Stromal cell of bone marrow (primary cell): ENCODE results near the gene PRSS33.
A peak's percentile ranks its signal among the peaks of the same experiment; 100 is the strongest.

Experiments used
- DNase-seq: peaks from one replicate; pipeline ENCODE4 v3.0.0-alpha.2; 2012; ENCODE audit warnings: low read depth

The PRSS33 gene

GRCh38 chr16:2787406-2787805, at the start of gene PRSS33:
Gene PRSS33 (minus strand): TSS chr16:2787560. CDS start chr16:2786547, 1,013 bp downstream.
- DNase-seq, result no peak

- DNase-seq, result no peak
Observed at GRCh38 chr16:2836646-2837508, 49.5 kb upstream of the PRSS33 start.

- peak; percentile 72 for DNase-seq
Observed at GRCh38 chr16:2835638-2836493, 48.5 kb upstream of the PRSS33 start.

- no peak for DNase-seq
Observed at GRCh38 chr16:2834968-2835367, 47.6 kb upstream of the PRSS33 start.

GRCh38 chr16:2833776-2834175, 46.4 kb upstream of the PRSS33 start:
- no peak for DNase-seq

GRCh38 chr16:2831203-2831602, 43.8 kb upstream of the PRSS33 start:
- no peak for DNase-seq

GRCh38 chr16:2830355-2830695, 43.0 kb upstream of the PRSS33 start:
- DNase-seq, result no peak

- no peak for DNase-seq
Observed at GRCh38 chr16:2829501-2830354, 42.4 kb upstream of the PRSS33 start, which contains the start of gene ZG16B. Gene ZG16B (plus strand): TSS chr16:2830303. CDS start chr16:2830442, 139 bp downstream.

- no peak for DNase-seq
Observed at GRCh38 chr16:2828876-2829430, 41.6 kb upstream of the PRSS33 start.

- DNase-seq, result no peak
Observed at GRCh38 chr16:2828521-2828840, 41.1 kb upstream of the PRSS33 start.

GRCh38 chr16:2827831-2828520, 40.6 kb upstream of the PRSS33 start:
- no peak for DNase-seq

GRCh38 chr16:2827374-2827791, 40.0 kb upstream of the PRSS33 start:
- no peak for DNase-seq

- no peak for DNase-seq
Observed at GRCh38 chr16:2826591-2827373, 39.4 kb upstream of the PRSS33 start.

GRCh38 chr16:2825906-2826305, 38.5 kb upstream of the PRSS33 start:
- no peak for DNase-seq

- DNase-seq, result no peak
Observed at GRCh38 chr16:2825049-2825742, 37.8 kb upstream of the PRSS33 start.

- DNase-seq, result no peak
Observed at GRCh38 chr16:2824626-2825025, 37.3 kb upstream of the PRSS33 start.

GRCh38 chr16:2822496-2822895, 35.1 kb upstream of the PRSS33 start:
- no peak for DNase-seq

GRCh38 chr16:2822158-2822495, 34.8 kb upstream of the PRSS33 start:
- no peak for DNase-seq

- DNase-seq, result no peak
Observed at GRCh38 chr16:2821487-2822157, 34.3 kb upstream of the PRSS33 start.
